ENCODE measurements around the gene RPS24. TPM values are rescaled to one million over a fixed set of nuclear protein-coding genes. Genes with fewer than 3 reads are reported as not detected.

Gene RPS24
- total RNA-seq, 1 donor from 2014 or later, result 2,505 TPM

DNA sequence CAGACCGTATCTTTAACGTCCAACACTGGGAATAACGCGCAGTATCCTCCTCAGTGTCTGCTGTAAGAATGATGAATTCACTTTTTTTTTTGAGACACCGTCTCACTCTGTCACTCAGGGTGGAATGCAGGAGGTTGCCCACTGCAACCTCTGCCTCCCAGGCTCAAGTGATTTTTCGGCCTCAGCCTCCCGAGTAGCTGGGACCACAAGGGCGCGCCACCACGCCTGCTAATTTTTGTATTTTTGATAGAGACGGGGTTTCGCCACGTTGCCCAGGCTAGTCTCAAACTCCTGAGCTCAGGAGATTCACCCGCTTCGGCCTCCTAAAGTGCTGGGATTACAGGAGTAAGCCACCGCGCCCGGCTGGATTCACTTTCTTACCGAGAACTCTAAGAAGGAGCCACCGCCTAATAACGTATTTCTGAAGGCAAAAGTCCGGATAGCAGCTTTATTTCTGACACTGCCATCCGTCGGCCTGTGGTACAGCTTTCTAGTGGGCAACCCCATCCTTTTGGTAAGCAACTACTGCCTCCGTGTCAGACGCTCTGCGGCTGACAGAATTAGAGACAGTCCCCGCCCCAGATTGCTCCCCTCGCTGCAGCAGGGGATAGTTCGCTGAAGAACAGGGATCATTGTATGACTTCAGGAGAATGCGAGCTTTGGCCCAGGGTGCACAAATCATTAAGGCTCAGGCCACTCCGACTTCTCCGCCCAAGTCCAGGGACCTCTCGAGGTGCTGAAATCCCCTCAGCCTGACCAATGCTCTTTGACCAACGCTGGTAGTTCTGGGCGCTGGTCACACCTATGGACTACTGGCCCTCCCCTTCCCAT is 5.0 kb upstream of the RPS24 start:
- peak; percentile 62 for DNase-seq

DNA sequence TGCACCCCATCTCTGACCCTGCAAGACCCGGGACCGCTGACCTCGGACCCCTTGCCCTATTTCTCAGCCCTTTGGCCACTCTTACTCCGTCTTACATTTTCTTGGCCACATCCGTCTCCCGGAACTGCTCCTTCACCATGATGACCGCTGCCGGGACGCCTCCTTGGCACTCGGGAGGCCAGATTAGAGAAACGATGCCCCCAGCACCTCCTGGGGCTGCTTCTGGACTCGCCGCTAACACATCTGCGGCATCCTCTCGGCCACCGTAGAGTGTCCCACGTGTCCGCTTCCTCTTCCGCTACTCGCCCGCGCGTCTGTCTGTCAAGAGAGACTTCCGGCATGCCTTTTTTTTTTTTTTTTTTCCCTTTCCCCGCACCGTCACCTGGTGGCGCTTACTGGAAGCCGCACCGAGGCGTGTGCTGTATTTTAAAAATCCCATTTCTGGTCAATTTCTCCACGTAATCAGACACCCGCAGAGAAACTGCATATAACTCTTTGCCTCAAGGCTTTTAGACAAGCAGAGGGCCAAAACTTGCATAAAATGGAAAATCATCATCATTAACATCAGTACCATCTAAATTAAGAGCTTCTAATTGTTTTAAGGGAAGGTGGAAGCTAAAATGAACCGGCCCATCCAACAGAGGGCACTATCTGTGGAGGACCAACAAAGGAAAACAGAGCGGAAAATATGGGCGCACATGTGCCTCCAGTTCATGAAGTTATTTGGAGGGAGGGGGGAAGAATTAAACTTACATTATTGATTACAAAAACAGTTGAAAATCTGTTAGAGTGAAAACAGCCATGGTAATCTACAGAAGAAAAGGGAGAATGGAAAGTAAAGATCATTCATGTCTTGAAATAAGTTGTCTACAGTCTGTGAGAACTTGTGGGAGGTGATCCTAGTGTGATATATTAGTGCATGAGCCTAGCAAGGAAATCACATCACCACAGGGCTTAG is 4.1 kb upstream of the RPS24 start, which contains the start of gene POLR3A:
Gene POLR3A, minus strand, starts transcription at position 247 of the 958 bp plus-strand sequence. Its CDS starts 108 bp downstream, at position 139.
- peak; percentile 99 for DNase-seq

DNA sequence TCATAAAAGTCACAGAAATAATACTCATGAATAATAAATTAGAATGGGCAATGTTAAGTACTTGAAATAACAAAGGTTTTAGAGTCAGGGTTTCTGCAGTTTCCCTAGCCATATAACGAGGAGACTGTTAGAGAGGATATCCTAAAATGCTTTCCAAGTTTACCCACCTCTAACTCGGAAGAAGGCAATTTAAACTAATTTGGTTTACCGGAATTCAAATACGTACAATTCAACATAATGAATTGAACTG is 351 bp upstream of the RPS24 start:
- no peak for DNase-seq

DNA sequence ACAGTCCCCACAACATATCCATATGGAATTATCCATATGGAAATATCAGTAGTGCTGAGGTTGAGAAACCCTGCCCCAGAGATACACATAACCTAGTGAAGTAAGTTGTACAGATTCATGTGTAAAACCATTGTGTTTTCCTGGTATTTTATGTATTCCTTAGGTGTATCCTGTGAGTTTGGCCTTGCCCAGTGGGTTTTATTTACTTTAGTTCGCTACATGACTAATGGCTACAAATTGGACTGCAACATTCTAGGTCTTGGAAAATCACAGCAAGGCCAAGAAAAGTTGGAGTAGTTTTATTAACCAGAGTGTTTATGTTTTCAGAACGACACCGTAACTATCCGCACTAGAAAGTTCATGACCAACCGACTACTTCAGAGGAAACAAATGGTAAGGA is 1.4 kb downstream of the RPS24 start:
- DNase-seq, result peak; percentile 15

DNA sequence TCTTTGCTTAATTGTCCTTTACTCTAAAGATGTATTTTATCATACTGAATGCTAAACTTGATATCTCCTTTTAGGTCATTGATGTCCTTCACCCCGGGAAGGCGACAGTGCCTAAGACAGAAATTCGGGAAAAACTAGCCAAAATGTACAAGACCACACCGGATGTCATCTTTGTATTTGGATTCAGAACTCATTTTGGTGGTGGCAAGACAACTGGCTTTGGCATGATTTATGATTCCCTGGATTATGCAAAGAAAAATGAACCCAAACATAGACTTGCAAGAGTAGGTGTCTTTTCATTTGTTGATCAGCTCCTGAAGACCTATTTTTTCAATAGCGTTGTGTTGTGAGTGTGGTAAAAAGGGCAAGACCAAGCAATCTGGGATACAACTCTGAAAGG is 1.8 kb downstream of the RPS24 start:
- no peak for DNase-seq

DNA sequence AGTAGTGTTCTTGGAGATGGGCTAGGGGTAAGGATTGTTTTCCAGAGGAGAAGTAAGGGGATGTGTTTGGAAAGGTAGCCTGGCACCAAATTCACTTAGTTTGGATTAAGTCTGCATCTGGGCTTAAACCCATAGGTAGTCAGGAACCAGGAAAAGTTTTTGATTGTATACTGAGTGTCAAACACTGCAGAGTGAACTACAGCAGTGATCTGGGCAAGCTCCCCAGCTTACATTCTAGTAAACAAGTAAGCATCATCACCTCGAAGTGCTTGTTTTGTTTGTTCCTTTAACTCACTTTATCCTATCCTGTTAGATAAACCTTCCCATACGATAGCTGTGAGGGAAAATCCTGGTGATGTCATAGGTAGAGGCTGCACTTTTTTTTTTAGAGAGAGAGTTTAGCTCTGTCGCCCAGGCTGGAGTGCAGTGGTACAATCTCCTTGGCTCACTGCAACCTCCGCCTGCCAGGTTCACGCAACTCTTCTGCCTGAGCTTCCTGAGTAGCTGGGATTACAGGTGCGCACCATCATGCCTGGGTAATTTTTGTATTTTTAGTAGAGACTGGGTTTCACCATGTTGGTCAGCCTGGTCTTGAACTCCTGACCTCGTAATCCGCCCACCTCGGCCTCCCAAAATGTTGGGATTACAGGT is 2.4 kb downstream of the RPS24 start:
- no peak for DNase-seq

DNA sequence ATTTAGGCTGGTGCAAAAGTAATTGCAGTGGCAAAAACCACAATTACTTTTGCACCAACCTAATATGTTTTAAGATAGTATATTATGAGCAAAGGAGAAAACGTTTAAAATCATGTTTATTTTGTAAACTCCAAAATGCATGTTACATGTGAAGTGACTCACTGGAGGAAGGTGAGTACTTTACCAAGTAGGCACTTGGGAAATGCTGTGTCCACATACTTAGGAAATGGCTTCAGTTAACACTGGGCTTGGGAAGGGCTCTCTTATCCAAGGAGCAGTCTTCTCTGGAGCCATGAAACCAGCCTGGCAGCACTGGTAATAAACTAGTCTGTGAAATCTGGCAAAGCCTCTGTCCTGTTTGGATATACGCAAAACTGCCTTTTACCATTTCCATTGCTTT is 4.4 kb downstream of the RPS24 start:
- peak; percentile 62 for DNase-seq

DNA sequence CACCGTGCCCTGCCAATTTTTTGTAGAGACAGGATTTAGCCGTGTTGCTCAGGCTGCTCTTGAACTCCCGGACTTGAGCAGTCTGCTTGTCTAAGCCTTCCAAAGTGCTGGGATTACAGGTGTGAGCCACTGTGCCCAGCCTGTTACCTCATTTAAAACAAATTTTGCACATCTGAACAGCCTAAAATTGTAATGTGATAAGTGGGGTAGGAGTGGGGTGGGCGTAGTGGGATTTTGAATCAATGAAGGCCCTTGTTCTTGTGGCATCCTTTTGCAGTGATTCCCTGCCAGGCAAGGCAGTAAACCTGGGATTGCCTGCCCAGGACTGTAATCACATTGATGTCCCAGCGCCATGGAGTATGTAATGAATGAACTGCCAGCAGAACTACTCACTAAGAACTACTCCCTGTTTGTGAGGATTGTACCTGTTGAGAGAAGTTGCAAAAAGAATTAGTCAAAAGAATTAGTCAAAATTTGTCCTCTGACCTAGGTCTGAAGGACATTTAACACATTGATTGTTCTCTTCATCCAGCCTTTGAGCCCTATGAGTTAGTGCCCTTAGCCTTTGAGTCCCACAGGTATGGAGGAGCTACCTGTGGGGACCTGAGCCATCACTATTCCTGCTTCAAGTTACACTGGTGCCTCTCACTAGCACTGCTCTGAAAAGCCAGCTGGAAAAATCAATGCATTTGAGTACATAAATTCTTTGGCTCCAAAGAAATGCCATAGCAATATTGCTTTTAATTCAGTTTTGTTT is 5.3 kb downstream of the RPS24 start:
- DNase-seq, result no peak

DNA sequence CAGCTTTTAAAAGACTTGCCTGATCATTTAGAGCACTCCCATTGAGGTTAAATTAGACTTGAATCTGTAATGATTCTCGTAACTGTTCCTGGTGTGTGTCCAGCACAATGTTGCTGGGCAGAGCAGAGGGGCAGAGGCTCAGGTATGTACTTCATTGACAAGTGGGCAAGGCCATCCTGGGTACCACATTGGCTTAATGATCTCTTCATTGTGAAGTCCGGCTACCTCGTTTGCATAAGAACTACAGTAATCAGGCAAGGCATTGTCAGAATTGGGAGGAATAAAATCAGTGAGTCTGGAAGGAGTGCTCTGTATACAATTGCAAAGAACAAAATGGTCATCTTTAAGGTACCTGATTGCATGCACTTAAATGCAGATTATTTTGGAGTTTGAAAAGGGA is 6.1 kb downstream of the RPS24 start:
- DNase-seq, result no peak

DNA sequence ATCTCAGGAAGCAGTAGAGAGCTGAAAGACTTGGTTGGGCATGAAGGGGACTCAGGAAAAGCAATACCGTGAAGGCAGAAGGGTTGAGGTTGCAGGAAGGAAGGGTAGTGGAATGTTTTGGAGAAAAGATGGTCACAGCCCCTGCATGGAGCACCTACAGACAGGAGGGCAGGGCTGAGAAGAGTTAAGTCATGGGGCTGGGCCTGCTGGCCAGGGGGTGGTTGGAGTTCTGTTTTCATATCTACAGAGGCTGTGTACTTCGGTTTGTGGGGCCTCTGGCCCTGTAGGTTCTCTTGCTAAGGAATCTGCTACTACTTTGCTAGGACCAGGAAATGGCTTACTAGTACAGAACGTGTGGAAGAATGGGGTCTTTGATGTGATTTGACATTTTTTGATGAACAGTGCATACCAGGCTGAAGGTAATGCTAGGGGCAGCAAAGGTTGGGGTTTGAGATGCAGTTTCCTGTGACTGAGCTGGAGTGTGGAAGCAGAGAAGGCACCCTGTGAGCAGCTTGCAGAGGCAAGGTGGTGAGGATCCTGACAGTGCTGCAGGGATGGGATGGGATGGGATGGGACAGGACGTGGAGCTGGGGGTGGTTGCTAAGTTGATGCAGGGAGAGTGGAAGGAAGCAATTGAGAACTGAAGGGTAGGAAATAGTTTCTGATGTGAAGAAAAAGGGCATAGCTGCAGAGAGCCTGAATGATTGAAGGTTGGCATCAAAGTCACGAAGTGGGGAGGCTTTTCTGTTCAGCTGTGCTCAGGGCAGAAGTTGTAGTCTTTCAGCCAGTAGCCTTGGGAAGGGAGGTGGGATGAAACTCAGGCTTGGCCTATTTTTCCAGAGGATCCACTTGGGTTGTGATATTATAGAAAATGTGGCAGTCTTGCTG is 7.8 kb downstream of the RPS24 start:
- DNase-seq, result no peak

DNA sequence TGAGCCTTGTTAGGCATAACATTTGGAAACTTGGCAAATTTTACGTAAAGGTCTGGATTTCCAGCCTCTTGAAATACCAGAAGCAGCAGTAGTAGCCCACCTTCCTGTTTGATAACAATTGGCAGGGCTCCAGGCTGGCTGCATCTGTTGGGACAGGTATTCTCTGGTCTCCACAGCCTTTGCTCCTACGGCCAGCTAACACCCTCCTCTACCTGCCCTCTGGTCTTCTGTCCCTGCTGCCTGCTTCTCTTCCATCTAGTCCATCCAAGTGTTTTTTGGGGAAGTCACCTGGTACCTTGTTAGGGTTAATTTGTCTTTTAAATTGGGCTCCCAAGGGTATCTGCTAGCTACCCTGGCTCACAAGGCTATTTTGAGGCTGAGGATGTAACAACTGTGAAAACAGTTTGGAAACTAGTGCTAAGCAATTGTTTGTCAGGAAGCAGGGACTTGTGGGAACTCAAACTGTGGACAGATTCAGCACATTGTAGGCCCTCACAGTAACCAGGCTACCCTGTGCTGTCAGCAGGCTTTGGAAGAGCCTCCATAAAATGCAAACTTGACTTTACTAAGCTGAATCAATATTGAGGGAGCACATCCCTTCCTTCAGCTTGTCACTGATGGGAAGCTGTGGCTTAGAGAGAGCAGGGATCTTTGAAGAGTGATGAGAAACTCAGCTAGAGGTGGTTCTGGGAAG is 8.5 kb downstream of the RPS24 start:
- no peak for DNase-seq

DNA sequence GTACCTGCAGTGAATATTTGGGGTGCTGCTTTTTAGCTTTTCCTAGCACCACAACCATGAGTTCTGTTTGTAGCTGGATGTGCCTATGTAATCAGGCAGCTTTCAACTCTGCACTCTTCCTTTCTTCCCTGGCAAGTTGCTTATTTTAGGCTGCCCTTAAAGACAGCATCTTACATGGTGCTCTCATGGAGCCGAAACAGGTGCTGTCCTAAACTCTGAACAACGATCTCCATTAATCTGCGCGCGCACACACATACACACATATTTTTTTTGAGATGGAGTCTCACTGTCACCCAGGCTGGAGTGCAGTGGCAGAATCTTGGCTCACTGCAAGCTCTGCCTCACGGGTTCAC is 9.1 kb downstream of the RPS24 start:
- DNase-seq, result no peak

DNA sequence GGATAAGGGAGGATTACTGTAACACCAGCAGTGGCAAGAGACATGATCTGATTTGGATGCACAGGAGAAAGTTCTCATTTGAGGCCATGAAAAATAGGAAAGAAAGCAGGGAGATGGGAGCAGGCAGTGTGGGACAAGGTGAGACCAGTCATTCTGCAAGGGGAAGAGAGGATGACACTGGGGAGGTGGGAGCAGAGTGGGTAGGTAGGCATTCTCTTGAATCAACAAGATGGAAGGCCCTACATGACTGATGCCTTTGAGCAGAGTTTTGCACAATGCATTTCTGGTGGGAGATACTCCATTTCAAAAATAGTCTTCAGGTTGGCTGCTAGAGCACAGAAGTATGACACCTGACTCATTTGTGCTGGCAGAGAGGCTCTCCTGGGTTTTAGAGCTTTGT is 10.5 kb downstream of the RPS24 start:
- no peak for DNase-seq

DNA sequence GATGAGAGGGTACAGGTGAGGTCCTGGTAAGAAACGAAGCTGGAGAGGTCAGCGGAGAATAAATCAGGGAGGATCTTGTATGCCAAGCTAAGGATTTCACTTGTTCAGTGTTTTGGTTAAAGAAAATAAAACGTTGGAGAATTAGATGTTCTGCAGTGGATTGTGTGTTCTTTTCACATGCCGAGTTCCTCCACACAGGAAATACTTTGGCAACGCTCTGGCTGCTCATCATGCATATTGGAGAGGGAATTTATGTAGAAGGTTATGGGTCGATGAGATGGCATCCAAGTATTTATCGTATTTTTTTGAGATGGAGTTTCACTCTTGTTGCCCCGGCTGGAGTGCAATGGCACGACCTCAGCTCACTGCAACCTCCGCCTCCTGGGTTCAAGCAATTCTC is 11.0 kb downstream of the RPS24 start:
- peak; percentile 23 for DNase-seq

DNA sequence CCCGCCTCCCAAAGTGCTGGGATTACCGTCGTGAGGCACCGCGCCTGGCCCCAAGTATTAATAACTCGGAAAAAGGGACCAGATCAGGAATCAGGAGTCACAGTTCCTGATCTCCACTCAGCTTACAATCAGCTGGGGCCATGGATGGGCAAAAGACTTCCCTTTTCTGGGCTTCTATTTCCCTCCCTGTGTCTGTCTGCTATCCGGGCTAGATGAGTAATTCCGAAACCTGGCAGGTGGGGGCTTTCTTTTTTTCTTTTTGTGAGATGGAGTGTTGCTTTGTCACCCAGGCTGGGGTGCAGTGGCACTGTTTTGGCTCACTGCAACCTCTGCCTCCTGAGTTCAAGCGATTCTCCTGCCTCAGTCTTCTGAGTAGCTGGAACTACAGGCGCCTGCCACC is 11.6 kb downstream of the RPS24 start:
- DNase-seq, result no peak

DNA sequence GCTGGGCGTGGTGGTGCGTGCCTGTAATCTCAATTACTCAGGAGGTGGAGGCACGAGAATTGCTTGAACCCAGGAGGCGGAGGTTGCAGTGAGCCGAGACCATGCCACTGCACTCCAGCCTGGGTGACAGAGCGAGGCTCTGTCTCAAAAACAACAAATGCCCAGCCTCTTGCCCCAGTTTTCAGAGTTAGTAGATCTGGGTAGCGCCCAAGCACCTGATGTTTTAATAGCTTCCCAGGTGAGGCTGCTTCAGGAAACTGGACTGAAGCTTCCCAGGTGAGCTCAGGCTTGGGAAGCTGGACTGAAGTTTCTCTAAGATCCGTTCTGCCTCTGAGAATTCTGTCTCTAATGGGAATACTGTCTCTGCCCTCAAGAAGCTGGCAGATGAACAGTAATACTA is 12.2 kb downstream of the RPS24 start:
- no peak for DNase-seq

DNA sequence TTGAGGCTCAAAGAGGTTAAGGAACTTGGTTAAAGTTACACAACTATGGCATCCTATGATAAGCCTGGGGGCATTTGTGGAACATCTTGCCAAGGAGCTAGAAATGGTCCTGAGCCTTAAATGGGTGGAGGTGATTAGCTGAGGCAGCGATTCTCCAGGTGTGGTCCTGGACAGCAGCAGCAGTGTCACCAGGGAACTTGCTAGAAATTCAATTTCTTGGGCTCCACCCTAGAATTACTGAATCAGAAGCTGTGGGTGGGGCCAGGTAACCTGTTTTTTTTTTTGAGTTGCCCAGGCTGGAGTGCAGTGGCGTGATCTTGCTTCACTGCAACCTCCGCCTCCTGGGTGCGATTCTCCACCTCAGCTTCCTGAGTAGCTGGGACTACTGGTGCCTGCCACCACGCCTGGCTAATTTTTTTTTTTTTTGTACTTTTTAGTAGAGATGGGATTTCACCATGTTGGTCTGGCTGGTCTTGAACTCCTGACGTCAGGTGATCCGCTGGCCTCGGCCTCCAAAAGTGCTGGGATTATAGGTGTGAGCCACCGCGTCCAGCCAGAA is 13.1 kb downstream of the RPS24 start:
- DNase-seq, result no peak

DNA sequence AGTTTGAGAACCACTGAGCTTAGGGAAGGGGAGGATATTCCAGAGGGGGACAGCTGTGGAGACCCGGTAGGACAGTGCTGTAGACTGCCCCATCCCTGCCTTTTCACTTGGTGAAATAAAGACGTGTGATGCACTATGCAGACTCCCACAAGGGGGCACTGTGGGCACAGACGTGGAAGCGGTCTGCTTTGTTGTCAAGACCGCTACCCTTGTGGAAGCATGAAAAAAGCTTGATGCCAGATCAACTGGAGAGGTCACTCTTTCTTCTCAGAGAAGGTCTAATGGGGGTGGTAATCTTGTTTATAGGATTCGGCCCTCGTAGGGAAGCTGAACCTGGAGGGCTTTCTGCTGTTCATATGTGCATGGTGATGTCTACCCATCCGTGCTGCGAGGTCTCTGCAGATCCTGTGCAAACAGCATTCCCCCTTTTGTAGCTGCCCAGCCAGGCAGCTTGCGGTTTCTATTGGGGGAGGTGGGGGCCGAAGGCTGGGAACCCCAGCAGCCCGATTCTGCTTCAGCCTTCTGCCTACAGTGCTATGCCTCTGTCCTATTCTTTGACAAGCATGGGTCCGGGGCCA is 13.7 kb downstream of the RPS24 start:
- DNase-seq, result peak; percentile 92

DNA sequence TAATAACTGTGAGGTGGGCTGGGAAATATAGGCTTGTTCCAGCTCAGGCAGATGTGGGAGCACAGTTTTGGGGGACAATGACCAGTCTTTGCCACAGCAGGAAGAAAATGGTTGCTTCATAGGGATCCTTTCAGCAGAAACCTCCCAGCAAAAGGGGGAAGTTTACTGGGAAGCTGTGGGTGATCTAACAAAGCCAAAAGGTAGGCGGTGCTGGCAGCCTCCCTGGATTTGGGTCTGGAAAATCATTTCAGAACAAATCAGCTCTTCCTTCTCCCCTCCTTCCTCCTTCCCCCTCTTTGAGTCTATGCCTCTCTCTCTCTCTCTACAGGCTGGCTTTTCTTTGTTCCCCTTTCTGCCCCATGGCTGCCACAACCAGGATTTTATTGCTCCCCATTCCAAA is 16.2 kb downstream of the RPS24 start:
- no peak for DNase-seq

DNA sequence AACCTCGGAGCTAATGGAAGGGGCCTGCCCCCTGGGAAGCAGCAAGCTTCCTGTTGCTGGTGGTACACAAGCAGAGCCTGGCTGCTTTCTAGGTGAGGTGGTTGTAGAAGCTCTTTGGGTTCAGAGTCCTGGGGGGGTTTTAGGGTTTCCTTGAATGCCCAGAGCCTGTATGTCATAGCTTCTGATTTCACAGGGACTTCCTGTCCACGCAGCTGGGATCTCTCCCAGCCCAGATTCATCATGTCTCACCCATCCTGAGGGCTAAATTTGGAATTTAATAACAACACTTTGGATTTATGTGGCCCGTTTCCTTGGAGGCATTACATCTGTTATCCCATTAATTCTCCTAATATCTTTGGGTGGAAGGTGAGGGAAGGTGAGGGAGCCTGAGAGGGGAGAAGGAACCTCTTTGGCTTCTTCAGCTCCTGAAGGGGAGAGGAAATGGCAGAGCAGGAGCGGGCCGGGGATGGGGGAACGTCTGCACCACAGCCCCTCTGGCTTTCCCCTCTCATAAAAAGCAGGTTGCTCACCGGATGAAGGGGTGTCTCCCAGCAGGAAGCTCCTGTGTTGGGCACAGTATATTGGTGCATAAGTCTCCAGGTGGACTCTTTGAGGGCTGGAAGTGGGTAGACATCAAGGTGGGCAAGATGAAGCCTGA is 19.7 kb downstream of the RPS24 start:
- peak; percentile 46 for DNase-seq

Measured in dermis blood vessel endothelial cell (primary cell).